HUES6 (cell line): ENCODE data around the gene AGBL1.

Source experiments
- H3K27ac ChIP-seq: 2 replicates; pipeline ENCODE4 v1.7.0; 2013; ENCODE audit warnings: low read depth, mild to moderate bottlenecking, low read length, inconsistent platforms
- H3K27me3 ChIP-seq: 2 replicates; pipeline ENCODE4 v1.6.1; 2013; ENCODE audit warnings: low read length; ENCODE audit not compliant: control insufficient read depth, insufficient read depth
- H3K36me3 ChIP-seq: 2 replicates; pipeline ENCODE4 v1.6.1; 2013; ENCODE audit warnings: low read length; ENCODE audit not compliant: control insufficient read depth, insufficient read depth
- H3K4me1 ChIP-seq: 2 replicates; pipeline ENCODE4 v1.6.1; 2013; ENCODE audit warnings: low read length; ENCODE audit not compliant: control insufficient read depth, insufficient read depth
- H3K4me3 ChIP-seq: 2 replicates; pipeline ENCODE4 v1.5.1; 2013; ENCODE audit warnings: low read depth, low read length
- H3K9ac ChIP-seq: one replicate; pipeline ENCODE4 v1.6.1; 2013; ENCODE audit warnings: mild to moderate bottlenecking, low read length
- H3K9me3 ChIP-seq: 2 replicates; pipeline ENCODE4 v1.6.1; 2013; ENCODE audit warnings: low read depth, low read length; ENCODE audit not compliant: control insufficient read depth, insufficient read depth

Gene AGBL1

GRCh38 chr15:86932456-86932855 is 852.8 kb downstream of the AGBL1 start:
- Histone ChIP-seq H3K27ac (no peak overlapping the region), H3K9ac (no peak overlapping the region), H3K4me3 (no peak overlapping the region), H3K9me3 (no peaks in the 10 kb centered on the region; the same call in 1 of the 2 replicates), H3K36me3 (no peaks in the 10 kb centered on the region), H3K27me3 (no peaks in the 10 kb centered on the region), H3K4me1 (peaks cover 5% of the 10 kb centered on the region; the same call in 1 of the 2 replicates)

GRCh38 chr15:86935841-86936240 is 856.2 kb downstream of the AGBL1 start:
- no peak overlapping the region for H3K27ac ChIP-seq
- H3K36me3 ChIP-seq, result no peaks in the 10 kb centered on the region
- peaks cover 5% of the 10 kb centered on the region; the same call in 1 of the 2 replicates for H3K4me1 ChIP-seq
- H3K4me3 ChIP-seq, result no peak overlapping the region
- no peaks in the 10 kb centered on the region; the same call in 1 of the 2 replicates for H3K9me3 ChIP-seq
- H3K9ac ChIP-seq, result no peak overlapping the region
- H3K27me3 ChIP-seq, result no peaks in the 10 kb centered on the region

GRCh38 chr15:86942285-86942684 is 862.6 kb downstream of the AGBL1 start:
- peaks cover 2% of the 10 kb centered on the region; the same call in 1 of the 2 replicates for H3K9me3 ChIP-seq
- H3K27ac ChIP-seq, result no peak overlapping the region
- H3K4me3 ChIP-seq, result no peak overlapping the region
- no peaks in the 10 kb centered on the region for H3K27me3 ChIP-seq
- no peaks in the 10 kb centered on the region for H3K36me3 ChIP-seq
- H3K9ac ChIP-seq, result no peak overlapping the region
- H3K4me1 ChIP-seq, result no peaks in the 10 kb centered on the region

- Histone ChIP-seq H3K27me3 (no peaks in the 10 kb centered on the region), H3K9ac (no peak overlapping the region), H3K36me3 (no peaks in the 10 kb centered on the region), H3K4me1 (no peaks in the 10 kb centered on the region), H3K27ac (no peak overlapping the region), H3K4me3 (no peak overlapping the region), H3K9me3 (no peaks in the 10 kb centered on the region)
Measured at GRCh38 chr15:86948719-86949118, 869.0 kb downstream of the AGBL1 start.

GRCh38 chr15:86959254-86959653 is 879.6 kb downstream of the AGBL1 start:
- no peaks in the 10 kb centered on the region for H3K27me3 ChIP-seq
- H3K9ac ChIP-seq, result no peak overlapping the region
- H3K4me1 ChIP-seq, result no peaks in the 10 kb centered on the region
- H3K4me3 ChIP-seq, result no peak overlapping the region
- H3K36me3 ChIP-seq, result no peaks in the 10 kb centered on the region
- no peaks in the 10 kb centered on the region for H3K9me3 ChIP-seq
- H3K27ac ChIP-seq, result no peak overlapping the region

GRCh38 chr15:86961669-86962068 is 882.0 kb downstream of the AGBL1 start:
- no peak overlapping the region for H3K27ac ChIP-seq
- H3K4me1 ChIP-seq, result no peaks in the 10 kb centered on the region
- no peaks in the 10 kb centered on the region for H3K9me3 ChIP-seq
- H3K27me3 ChIP-seq, result no peaks in the 10 kb centered on the region
- H3K9ac ChIP-seq, result no peak overlapping the region
- no peak overlapping the region for H3K4me3 ChIP-seq
- H3K36me3 ChIP-seq, result no peaks in the 10 kb centered on the region

- H3K27ac ChIP-seq, result no peak overlapping the region
- H3K27me3 ChIP-seq, result no peaks in the 10 kb centered on the region
- H3K36me3 ChIP-seq, result no peaks in the 10 kb centered on the region
- H3K9ac ChIP-seq, result no peak overlapping the region
- H3K4me3 ChIP-seq, result no peak overlapping the region
- no peaks in the 10 kb centered on the region for H3K9me3 ChIP-seq
- H3K4me1 ChIP-seq, result no peaks in the 10 kb centered on the region
Measured at GRCh38 chr15:86964271-86964670, 884.6 kb downstream of the AGBL1 start.

- Histone ChIP-seq H3K4me3 (no peak overlapping the region), H3K27ac (no peak overlapping the region), H3K9me3 (no peaks in the 10 kb centered on the region), H3K36me3 (no peaks in the 10 kb centered on the region), H3K9ac (no peak overlapping the region), H3K27me3 (no peaks in the 10 kb centered on the region), H3K4me1 (peaks cover 3% of the 10 kb centered on the region)
Measured at GRCh38 chr15:86968244-86968643, 888.6 kb downstream of the AGBL1 start.

GRCh38 chr15:86969364-86969763 is 889.7 kb downstream of the AGBL1 start:
- H3K4me1 ChIP-seq, result peaks cover 6% of the 10 kb centered on the region
- H3K9ac ChIP-seq, result no peak overlapping the region
- H3K36me3 ChIP-seq, result no peaks in the 10 kb centered on the region
- H3K27ac ChIP-seq, result no peak overlapping the region
- H3K4me3 ChIP-seq, result no peak overlapping the region
- no peaks in the 10 kb centered on the region for H3K27me3 ChIP-seq
- no peaks in the 10 kb centered on the region for H3K9me3 ChIP-seq

- H3K36me3 ChIP-seq, result no peaks in the 10 kb centered on the region
- no peaks in the 10 kb centered on the region for H3K9me3 ChIP-seq
- H3K27me3 ChIP-seq, result no peaks in the 10 kb centered on the region
- no peak overlapping the region for H3K9ac ChIP-seq
- no peak overlapping the region for H3K27ac ChIP-seq
- H3K4me1 ChIP-seq, result peaks cover 6% of the 10 kb centered on the region
- no peak overlapping the region for H3K4me3 ChIP-seq
Measured at GRCh38 chr15:86973284-86973844, 893.7 kb downstream of the AGBL1 start.

GRCh38 chr15:86988033-86988432 is 908.4 kb downstream of the AGBL1 start:
- Histone ChIP-seq H3K4me3 (no peak overlapping the region), H3K9me3 (peaks cover 8% of the 10 kb centered on the region; the same call in 1 of the 2 replicates), H3K4me1 (peaks cover 25% of the 10 kb centered on the region), H3K36me3 (no peaks in the 10 kb centered on the region), H3K27ac (peak overlapping the region; percentile 37; the same call in 1 of the 2 replicates), H3K27me3 (no peaks in the 10 kb centered on the region), H3K9ac (no peak overlapping the region)
